H1 (cell line): ENCODE results near the gene FAM186B. TPM values are rescaled to one million over a fixed set of nuclear protein-coding genes. Genes with fewer than 3 reads are reported as not detected.

Source experiments
- CBX5 ChIP-seq: fragments of 300-800, 300-1000 bp; sonication (generic); IDR thresholded peaks from 2 replicates; pipeline ENCODE4 v1.7.1; 2016; ENCODE audit warnings: antibody characterized with exemption, low read length, low read depth
- CHD7 ChIP-seq: fragments of 300-600 bp; sonication (generic); IDR thresholded peaks from 2 replicates; pipeline ENCODE4 v1.7.1; 2012; ENCODE audit warnings: low read length, moderate library complexity, mild to moderate bottlenecking, inconsistent platforms; ENCODE audit not compliant: insufficient replicate concordance
- FOSL1 ChIP-seq: IDR thresholded peaks from 2 replicates; pipeline ENCODE4 v1.6.1; 2011; ENCODE audit warnings: mild to moderate bottlenecking, low read depth, low read length, moderate library complexity; ENCODE audit not compliant: insufficient read depth
- SIN3A ChIP-seq, 2 experiments: IDR thresholded peaks in 1 of 2; conservative IDR thresholded peaks in 1 of 2; 2 replicates each; pipeline ENCODE4 v1.6.1; 2011 to 2012; ENCODE audit warnings: low read length in 2 of 2, improper control_type of control experiment in 1 of 2, low read depth in 1 of 2, mild to moderate bottlenecking in 1 of 2
- SP1 ChIP-seq: IDR thresholded peaks from 2 replicates; pipeline ENCODE4 v1.6.1; 2011; ENCODE audit warnings: low read depth, low read length
- YY1 ChIP-seq: IDR thresholded peaks from 2 replicates; pipeline ENCODE4 v1.6.1; 2011; ENCODE audit warnings: low read depth, mild to moderate bottlenecking, low read length
- polyA plus RNA-seq, 7 experiments: library from polyadenylated mRNA; depleted of rRNA in 3 of 7; stranded (reverse) in 5 of 7; unstranded in 2 of 7; fragments of >200 nt in 5 of 7; fragments of 200-250 nt in 2 of 7; gene quantifications; 1 replicate in 5 of 7; 2 replicates in 1 of 7; 4 replicates in 1 of 7; pipeline versions ENCODE4 v1.2.1 to v1.2.3, GENCODE V29; 2011 to 2013; ENCODE audit warnings: missing spikeins in 2 of 7, mixed read lengths in 2 of 7
- total RNA-seq: library from RNA; stranded (reverse); fragmentation: NEBNext Ultra II Directional; extraction: Animal tissue kit (Norgen Biotek cat#: 25700); gene quantifications from 2 replicates; pipeline ENCODE4 v1.2.1, GENCODE V29; 2021
- TF ChIP-seq, protein P1 (sequence below): IDR thresholded peaks from 2 replicates; pipeline ENCODE4 v1.6.1; 2011; ENCODE audit warnings: low read length, improper control_type of control experiment
- TF ChIP-seq, protein P2 (sequence below): IDR thresholded peaks from 2 replicates; pipeline ENCODE4 v1.6.1; 2012; ENCODE audit warnings: inconsistent platforms

The FAM186B gene
- total and polyA plus RNA-seq, 2 of the 8 experiments (the other 6 are each of a cell fraction or from before 2014, with no cell fraction given) = 0.12 to 0.73 TPM

- TF ChIP-seq CHD7 = no peak
- TF ChIP-seq FOSL1 = no peak
- TF ChIP-seq, protein P1, sequence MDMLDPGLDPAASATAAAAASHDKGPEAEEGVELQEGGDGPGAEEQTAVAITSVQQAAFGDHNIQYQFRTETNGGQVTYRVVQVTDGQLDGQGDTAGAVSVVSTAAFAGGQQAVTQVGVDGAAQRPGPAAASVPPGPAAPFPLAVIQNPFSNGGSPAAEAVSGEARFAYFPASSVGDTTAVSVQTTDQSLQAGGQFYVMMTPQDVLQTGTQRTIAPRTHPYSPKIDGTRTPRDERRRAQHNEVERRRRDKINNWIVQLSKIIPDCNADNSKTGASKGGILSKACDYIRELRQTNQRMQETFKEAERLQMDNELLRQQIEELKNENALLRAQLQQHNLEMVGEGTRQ = no peak
- TF ChIP-seq SIN3A (conservative IDR thresholded peaks at IDR 0.05 in 1 of 2, IDR thresholded peaks at IDR 0.05 in 1 of 2; ENCODE audit: low read depth in 1 of 2, low read length in 2 of 2) = no peak
- TF ChIP-seq, protein P2, sequence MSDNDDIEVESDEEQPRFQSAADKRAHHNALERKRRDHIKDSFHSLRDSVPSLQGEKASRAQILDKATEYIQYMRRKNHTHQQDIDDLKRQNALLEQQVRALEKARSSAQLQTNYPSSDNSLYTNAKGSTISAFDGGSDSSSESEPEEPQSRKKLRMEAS = no peak
- TF ChIP-seq YY1 = no peak
- no peak for TF ChIP-seq CBX5
- TF ChIP-seq SP1 = no peak
Measured at GRCh38 chr12:49587174-49587908, 18.1 kb downstream of the FAM186B start (continued).
